ENCODE data around the gene EPHA10.

EPHA10 gene

GRCh38 chr1:37731312-37732019, 33.5 kb downstream of the EPHA10 start:
- no peak overlapping the region for H3K4me3 ChIP-seq (ENCODE audit: low read depth, low read length)
- TF ChIP-seq CTCF (IDR thresholded peaks at IDR 0.05; ENCODE audit: low read depth, low read length, missing control alignments) = no peak
- DNase-seq (ENCODE audit: low read depth) = no peak

- DNase-seq (ENCODE audit: low read depth) = no peak
- TF ChIP-seq CTCF (IDR thresholded peaks at IDR 0.05; ENCODE audit: low read depth, low read length, missing control alignments) = no peak
- no peak overlapping the region for H3K4me3 ChIP-seq (ENCODE audit: low read depth, low read length)
Observed at GRCh38 chr1:37730376-37730775, 34.5 kb downstream of the EPHA10 start.

GRCh38 chr1:37728416-37728815, 36.5 kb downstream of the EPHA10 start:
- no peak for DNase-seq (ENCODE audit: low read depth)
- no peak for TF ChIP-seq CTCF (IDR thresholded peaks at IDR 0.05; ENCODE audit: low read depth, low read length, missing control alignments)

GRCh38 chr1:37726751-37727585, 38.0 kb downstream of the EPHA10 start:
- H3K4me3 ChIP-seq (ENCODE audit: low read depth, low read length) = no peak overlapping the region
- TF ChIP-seq CTCF (IDR thresholded peaks at IDR 0.05; ENCODE audit: low read depth, low read length, missing control alignments) = no peak
- no peak for DNase-seq (ENCODE audit: low read depth)

More at GRCh38 chr1:37728416-37728815, 36.5 kb downstream of the EPHA10 start:
- no peak overlapping the region for H3K4me3 ChIP-seq (ENCODE audit: low read depth, low read length)

GRCh38 chr1:37725851-37726613, 38.9 kb downstream of the EPHA10 start:
- no peak for DNase-seq (ENCODE audit: low read depth)
- no peak for TF ChIP-seq CTCF (IDR thresholded peaks at IDR 0.05; ENCODE audit: low read depth, low read length, missing control alignments)
- no peak overlapping the region for H3K4me3 ChIP-seq (ENCODE audit: low read depth, low read length)

- TF ChIP-seq CTCF (IDR thresholded peaks at IDR 0.05; ENCODE audit: low read depth, low read length, missing control alignments) = no peak
- no peak overlapping the region for H3K4me3 ChIP-seq (ENCODE audit: low read depth, low read length)
- no peak for DNase-seq (ENCODE audit: low read depth)
Observed at GRCh38 chr1:37724575-37724974, 40.3 kb downstream of the EPHA10 start.

Data from GM12864 (cell line).